K562 (cell line): ENCODE measurements around the gene SCUBE2. TPM values are rescaled to one million over a fixed set of nuclear protein-coding genes. Genes with fewer than 3 reads are reported as not detected.
A peak's percentile ranks its signal among the peaks of the same experiment; 100 is the strongest.

ENCODE experiments used
- DEAF1 ChIP-seq: fragments of 450-650 bp; formaldehyde crosslinking; IDR thresholded peaks from 2 replicates; pipeline ENCODE4 v1.4.0; 2020; ENCODE audit warnings: mild to moderate bottlenecking, moderate library complexity
- DIDO1 ChIP-seq: fragments of 450-650 bp; IDR thresholded peaks from 2 replicates; pipeline ENCODE4 v1.6.1; 2016; ENCODE audit warnings: low read depth, missing biosample characterization, missing genetic modification characterization
- ESRRB ChIP-seq: fragments of 250-450 bp; sonication (Bioruptor Pico); IDR thresholded peaks from 2 replicates; pipeline ENCODE4 v1.5.0; 2020; ENCODE audit warnings: mild to moderate bottlenecking, moderate library complexity, borderline replicate concordance
- HDAC6 ChIP-seq: IDR thresholded peaks from 2 replicates; pipeline ENCODE4 v1.6.1; 2012; ENCODE audit warnings: low read depth, mild to moderate bottlenecking, control low read depth, inconsistent platforms, low read length, moderate library complexity
- HDAC8 ChIP-seq: fragments of 450-650 bp; IDR thresholded peaks from 2 replicates; pipeline ENCODE4 v1.6.1; 2016; ENCODE audit warnings: mild to moderate bottlenecking, missing genetic modification characterization, moderate library complexity, missing compliant biosample characterization
- HEY1 ChIP-seq: fragments of 250-450 bp; sonication (Bioruptor Pico); IDR thresholded peaks from 2 replicates; pipeline ENCODE4 v1.5.0; 2020; ENCODE audit warnings: mild to moderate bottlenecking, moderate library complexity, borderline replicate concordance
- HINFP ChIP-seq: fragments of 450-650 bp; conservative IDR thresholded peaks from 2 replicates; pipeline ENCODE4 v1.6.1; 2016; ENCODE audit warnings: missing genetic modification characterization, low read depth, mild to moderate bottlenecking, control low read depth, missing compliant biosample characterization
- JUN ChIP-seq, 2 experiments: sonication (generic) in 1 of 2; formaldehyde crosslinking in 1 of 2; IDR thresholded peaks; 2 replicates each; pipeline versions ENCODE4 v1.6.1 to v1.8.0; 2012 to 2022; ENCODE audit warnings: borderline replicate concordance in 2 of 2, mild to moderate bottlenecking in 2 of 2, improper control_type of control experiment in 1 of 2, low read depth in 1 of 2, low read length in 1 of 2, missing genetic modification reagents in 1 of 2
- NCOR1 ChIP-seq: fragments of 450-650 bp; IDR thresholded peaks from 2 replicates; pipeline ENCODE4 v1.6.1; 2016; ENCODE audit warnings: mild to moderate bottlenecking, moderate library complexity
- PATZ1 ChIP-seq: fragments of 250-450 bp; sonication (Bioruptor Pico); IDR thresholded peaks from 2 replicates; pipeline ENCODE4 v1.5.0; 2020; ENCODE audit warnings: mild to moderate bottlenecking, borderline replicate concordance
- PHB2 ChIP-seq: fragments of 450-650 bp; IDR thresholded peaks from 2 replicates; pipeline ENCODE4 v1.6.1; 2017; ENCODE audit warnings: low read depth
- SAFB ChIP-seq: fragments of 200-400 bp; formaldehyde crosslinking; IDR thresholded peaks from 2 replicates; pipeline ENCODE4 v1.6.1; 2017; ENCODE audit warnings: low read depth, low read length, borderline replicate concordance
- SREBF1 ChIP-seq: fragments of 150-350 bp; IDR thresholded peaks from 2 replicates; pipeline ENCODE4 v1.6.1; 2014; ENCODE audit warnings: antibody characterized with exemption, low read depth, low read length, borderline replicate concordance
- TAF1 ChIP-seq: IDR thresholded peaks from 2 replicates; pipeline ENCODE4 v1.6.1; 2011; ENCODE audit warnings: mild to moderate bottlenecking, low read length, moderate library complexity; ENCODE audit not compliant: insufficient read depth, control insufficient read depth, severe bottlenecking; ENCODE audit errors: extremely low read depth
- TAL1 ChIP-seq: fragments of 450-650 bp; IDR thresholded peaks from 2 replicates; pipeline ENCODE4 v1.6.1; 2016; ENCODE audit warnings: mild to moderate bottlenecking
- THAP7 ChIP-seq: fragments of 250-450 bp; sonication (Bioruptor Pico); IDR thresholded peaks from 2 replicates; pipeline ENCODE4 v1.5.0; 2021
- ZNF165 ChIP-seq: fragments of 250-450 bp; sonication (Bioruptor Pico); IDR thresholded peaks from 2 replicates; pipeline ENCODE4 v1.4.0; 2020; ENCODE audit warnings: borderline replicate concordance
- ZNF507 ChIP-seq: conservative IDR thresholded peaks from 2 replicates; pipeline ENCODE4 v1.6.1; 2017; ENCODE audit warnings: missing genetic modification characterization, missing compliant biosample characterization
- ZNF583 ChIP-seq: fragments of 250-450 bp; sonication (Bioruptor Pico); IDR thresholded peaks from 2 replicates; pipeline ENCODE4 v1.4.0; 2020
- ZNF699 ChIP-seq: fragments of 250-450 bp; sonication (Bioruptor Pico); IDR thresholded peaks from 2 replicates; pipeline ENCODE4 v1.8.0; 2021; ENCODE audit warnings: mild to moderate bottlenecking, moderate library complexity; ENCODE audit not compliant: insufficient replicate concordance
- polyA plus RNA-seq, 8 experiments: library from polyadenylated mRNA; depleted of rRNA in 4 of 8; stranded (reverse) in 5 of 8; unstranded in 3 of 8; fragments of >200 nt; fragmentation: Nextera tagmentation in 2 of 8; fragmentation: Illumina TruSeq in 1 of 8; extraction: Ambion mirVana in 2 of 8; extraction: Trizol in 1 of 8; gene quantifications; 2 replicates each; pipeline versions ENCODE4 v1.2.1 to v1.2.3, GENCODE V29; 2011 to 2014; ENCODE audit warnings: inconsistent platforms in 1 of 8, missing spikeins in 1 of 8
- total RNA-seq, 7 experiments: library from RNA; depleted of rRNA in 6 of 7; stranded (reverse); fragments of >200 nt in 6 of 7; fragmentation: Illumina TruSeq in 2 of 7; extraction: Trizol in 2 of 7; gene quantifications; 2 replicates each; pipeline versions ENCODE4 v1.2.1 to v1.2.3, GENCODE V29; 2011 to 2021; ENCODE audit warnings: low replicate concordance in 1 of 7

The SCUBE2 gene
- total and polyA plus RNA-seq, 9 of the 15 experiments (the other 6 are each of a cell fraction or from before 2014, with no cell fraction given), result 0.06 to 0.40 (median 0.07) TPM; not detected in 6

GRCh38 chr11:9003573-9004182 is 87.7 kb downstream of the SCUBE2 start, which contains the start of gene NRIP3 (continued):
- TF ChIP-seq HINFP (no peak), ZNF507 (tag) (no peak), TAF1 (peak; percentile 64), SREBF1 (no peak), DIDO1 (no peak), HDAC8 (tag) (no peak), TAL1 (no peak), ZNF583 (CRISPR knock-in tag) (0 out of 2 replicates have a peak, but pooled peaks have one; percentile 57), DEAF1 (CRISPR knock-in tag) (no peak), JUN (IDR thresholded peaks at IDR 0.05; ENCODE audit: borderline replicate concordance, low read depth, low read length) (no peak), JUN (CRISPR knock-in tag; IDR thresholded peaks at IDR 0.05; ENCODE audit: borderline replicate concordance) (0 out of 2 replicates have a peak, but pooled peaks have one; percentile 78), THAP7 (CRISPR knock-in tag) (no peak), ZNF165 (0 out of 2 replicates have a peak, but pooled peaks have one; percentile 46), HEY1 (CRISPR knock-in tag) (no peak), PATZ1 (no peak), NCOR1 (no peak), ESRRB (CRISPR knock-in tag) (no peak), ZNF699 (CRISPR knock-in tag) (no peak), SAFB (peak; percentile 95), HDAC6 (no peak), PHB2 (no peak)
